CD4-positive, alpha-beta T cell treated with Interleukin-21 for 1 hour (primary cell): ENCODE measurements around the gene PRKCE.

Source experiments
- DNase-seq: peaks from one replicate; pipeline ENCODE4 v3.0.0-alpha.2; 2020

PRKCE gene

GRCh38 chr2:45980161-45980865 lies 328.8 kb downstream of the PRKCE start:
- no peak for DNase-seq

GRCh38 chr2:45981384-45981930 lies 330.0 kb downstream of the PRKCE start:
- no peak for DNase-seq

- no peak for DNase-seq
These were observed 330.6 kb downstream of the PRKCE start for GRCh38 chr2:45982096-45982495.

GRCh38 chr2:45983213-45983612 lies 331.7 kb downstream of the PRKCE start:
- no peak for DNase-seq

- no peak for DNase-seq
These were observed 332.9 kb downstream of the PRKCE start for GRCh38 chr2:45984366-45984765.

GRCh38 chr2:45984896-45985473 lies 333.5 kb downstream of the PRKCE start:
- DNase-seq: no peak

GRCh38 chr2:45986509-45986908 lies 335.0 kb downstream of the PRKCE start:
- DNase-seq: no peak

- no peak for DNase-seq
These were observed 336.4 kb downstream of the PRKCE start for GRCh38 chr2:45987856-45988255.

- DNase-seq: no peak
These were observed 337.4 kb downstream of the PRKCE start for GRCh38 chr2:45988879-45989278.

- no peak for DNase-seq
These were observed 338.7 kb downstream of the PRKCE start for GRCh38 chr2:45990131-45990530.

- DNase-seq: no peak
These were observed 340.7 kb downstream of the PRKCE start for GRCh38 chr2:45992021-45992740.

GRCh38 chr2:45992741-45993475 lies 341.4 kb downstream of the PRKCE start:
- DNase-seq: no peak

- DNase-seq: peak; percentile 69
These were observed 342.1 kb downstream of the PRKCE start for GRCh38 chr2:45993476-45993991.

GRCh38 chr2:45994060-45994459 lies 342.6 kb downstream of the PRKCE start:
- DNase-seq: no peak

GRCh38 chr2:46000660-46001059 lies 349.2 kb downstream of the PRKCE start:
- DNase-seq: no peak

- DNase-seq: no peak
These were observed 349.8 kb downstream of the PRKCE start for GRCh38 chr2:46001290-46001689.

GRCh38 chr2:46001741-46002506 lies 350.4 kb downstream of the PRKCE start:
- DNase-seq: no peak

- DNase-seq: no peak
These were observed 351.0 kb downstream of the PRKCE start for GRCh38 chr2:46002507-46002883.

GRCh38 chr2:46002947-46003346 lies 351.5 kb downstream of the PRKCE start:
- DNase-seq: no peak

GRCh38 chr2:46003903-46004473 lies 352.5 kb downstream of the PRKCE start:
- no peak for DNase-seq

- no peak for DNase-seq
These were observed 355.1 kb downstream of the PRKCE start for GRCh38 chr2:46006473-46007025.
